GM21360 (cell line): ENCODE results near the gene CCDC33.
"Not testable (repeated sequence)": the region's sequence is repeated elsewhere in the genome, so short reads cannot be mapped to it uniquely, and the experiment has no call there.

Source experiments
- ATAC-seq: cut with Tn5 transposase; IDR thresholded peaks from one replicate; pipeline ENCODE4 v1.9.1; 2021; ENCODE audit warnings: mild to moderate bottlenecking, moderate library complexity; ENCODE audit not compliant: unreplicated experiment

The CCDC33 gene

GRCh38 chr15:74356050-74356449 lies 119.9 kb downstream of the CCDC33 start:
- not testable (repeated sequence) for ATAC-seq

- not testable (repeated sequence) for ATAC-seq
These were observed 121.4 kb downstream of the CCDC33 start for GRCh38 chr15:74357514-74357913.

GRCh38 chr15:74359376-74359775 lies 123.2 kb downstream of the CCDC33 start:
- ATAC-seq, result not testable (repeated sequence)

- ATAC-seq, result not testable (repeated sequence)
These were observed 124.7 kb downstream of the CCDC33 start for GRCh38 chr15:74360855-74361254.

GRCh38 chr15:74362482-74362881 lies 126.4 kb downstream of the CCDC33 start:
- ATAC-seq, result no peak

GRCh38 chr15:74364936-74365597 lies 128.9 kb downstream of the CCDC33 start:
- no peak for ATAC-seq

- ATAC-seq, result no peak
These were observed 129.7 kb downstream of the CCDC33 start for GRCh38 chr15:74365598-74366445.

- no peak for ATAC-seq
These were observed 131.2 kb downstream of the CCDC33 start, which contains the start of gene CYP11A1 for GRCh38 chr15:74367296-74367854. Gene CYP11A1, minus strand, starts transcription at chr15:74367646. Its CDS starts 61 bp downstream, at chr15:74367585.

- ATAC-seq, result no peak
These were observed 132.0 kb downstream of the CCDC33 start for GRCh38 chr15:74368121-74368520.

- ATAC-seq, result no peak
These were observed 133.1 kb downstream of the CCDC33 start for GRCh38 chr15:74369084-74369745.

GRCh38 chr15:74369756-74370155 lies 133.6 kb downstream of the CCDC33 start:
- no peak for ATAC-seq

- no peak for ATAC-seq
These were observed 134.3 kb downstream of the CCDC33 start for GRCh38 chr15:74370471-74370870.

GRCh38 chr15:74373056-74373650 lies 137.0 kb downstream of the CCDC33 start:
- ATAC-seq, result no peak

GRCh38 chr15:74373731-74374647 lies 137.9 kb downstream of the CCDC33 start:
- peak; percentile 56 for ATAC-seq

GRCh38 chr15:74374648-74375302 lies 138.6 kb downstream of the CCDC33 start:
- ATAC-seq, result peak; percentile 1

- ATAC-seq, result no peak
These were observed 139.2 kb downstream of the CCDC33 start for GRCh38 chr15:74375303-74375693.

- ATAC-seq, result no peak
These were observed 140.1 kb downstream of the CCDC33 start for GRCh38 chr15:74376226-74376625.

- no peak for ATAC-seq
These were observed 140.9 kb downstream of the CCDC33 start for GRCh38 chr15:74376825-74377581.
